GM21723 (cell line): ENCODE measurements around the gene AK9.
"Not testable (repeated sequence)": the region's sequence is repeated elsewhere in the genome, so short reads cannot be mapped to it uniquely, and the experiment has no call there.

ENCODE experiments used
- ATAC-seq: cut with Tn5 transposase; IDR thresholded peaks from one replicate; pipeline ENCODE4 v1.9.1; 2021; ENCODE audit warnings: mild to moderate bottlenecking, moderate library complexity; ENCODE audit not compliant: unreplicated experiment

The AK9 gene

GRCh38 chr6:109461733-109462526, 229.1 kb downstream of the AK9 start:
- no peak for ATAC-seq

GRCh38 chr6:109461205-109461604, 229.8 kb downstream of the AK9 start:
- ATAC-seq, result not testable (repeated sequence)

- ATAC-seq, result no peak
These were observed 230.7 kb downstream of the AK9 start for GRCh38 chr6:109460161-109460829.

- ATAC-seq, result peak; percentile 18
These were observed 232.0 kb downstream of the AK9 start for GRCh38 chr6:109458774-109459531.

- no peak for ATAC-seq
These were observed 233.4 kb downstream of the AK9 start for GRCh38 chr6:109457562-109457996.

- ATAC-seq, result no peak
These were observed 234.1 kb downstream of the AK9 start for GRCh38 chr6:109456710-109457561.

GRCh38 chr6:109456111-109456583, 234.9 kb downstream of the AK9 start:
- ATAC-seq, result peak; percentile 11

- ATAC-seq, result peak; percentile 48
These were observed 235.4 kb downstream of the AK9 start, which contains the start of gene MICAL1 for GRCh38 chr6:109455437-109456110. Gene MICAL1 (minus strand): TSS chr6:109455772. CDS start chr6:109454196, 1,576 bp downstream.

GRCh38 chr6:109454496-109455436, 236.2 kb downstream of the AK9 start:
- ATAC-seq, result peak; percentile 48

- ATAC-seq, result no peak
These were observed 237.2 kb downstream of the AK9 start for GRCh38 chr6:109453594-109454495.

- ATAC-seq, result no peak
These were observed 237.8 kb downstream of the AK9 start for GRCh38 chr6:109453156-109453555.

GRCh38 chr6:109452181-109452580, 238.8 kb downstream of the AK9 start:
- ATAC-seq, result no peak

GRCh38 chr6:109451376-109451775, 239.6 kb downstream of the AK9 start:
- no peak for ATAC-seq

- ATAC-seq, result no peak
These were observed 240.2 kb downstream of the AK9 start for GRCh38 chr6:109450801-109451200.

- no peak for ATAC-seq
These were observed 241.0 kb downstream of the AK9 start for GRCh38 chr6:109449795-109450673.

GRCh38 chr6:109449064-109449794, 241.8 kb downstream of the AK9 start:
- no peak for ATAC-seq
